Mucosa of gallbladder (tissue), 1 donor: Measurements from ENCODE around the gene LIN7A. TPM values are rescaled to one million over a fixed set of nuclear protein-coding genes. Genes with fewer than 3 reads are reported as not detected.
"Not testable (repeated sequence)": the region's sequence is repeated elsewhere in the genome, so short reads cannot be mapped to it uniquely, and the experiment has no call there.

ENCODE experiments used
- DNase-seq: peaks from one replicate; pipeline ENCODE4 v3.0.0-alpha.2; 2020; ENCODE audit warnings: low spot score
- total RNA-seq: library from RNA; stranded (reverse); gene quantifications from one replicate; pipeline ENCODE4 v1.2.1, GENCODE V29; 2021
- donor health status: DM: no; HTN: no; CAD: no.

LIN7A gene
- total RNA-seq, 1 donor from 2014 or later: 25.4 TPM

DNA sequence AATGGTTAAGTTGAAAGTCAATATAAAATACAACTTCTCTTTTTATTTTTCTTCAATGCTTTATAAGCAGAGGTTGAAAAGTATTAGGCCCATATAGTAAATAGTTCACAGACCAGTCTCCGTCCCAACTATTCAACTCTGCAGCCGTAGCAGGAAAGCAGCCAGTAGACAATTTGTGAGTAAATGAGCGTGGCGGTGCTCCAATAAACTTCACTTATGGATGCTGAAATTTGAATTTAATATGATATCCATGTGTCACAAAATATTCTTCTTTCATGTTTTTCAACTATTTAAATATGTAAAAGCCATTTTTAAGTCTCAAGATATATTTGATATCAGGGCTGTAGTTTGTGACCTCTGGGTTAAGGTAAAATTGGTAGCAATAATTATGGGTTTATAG is 17.7 kb downstream of the LIN7A start:
- no peak for DNase-seq

DNA sequence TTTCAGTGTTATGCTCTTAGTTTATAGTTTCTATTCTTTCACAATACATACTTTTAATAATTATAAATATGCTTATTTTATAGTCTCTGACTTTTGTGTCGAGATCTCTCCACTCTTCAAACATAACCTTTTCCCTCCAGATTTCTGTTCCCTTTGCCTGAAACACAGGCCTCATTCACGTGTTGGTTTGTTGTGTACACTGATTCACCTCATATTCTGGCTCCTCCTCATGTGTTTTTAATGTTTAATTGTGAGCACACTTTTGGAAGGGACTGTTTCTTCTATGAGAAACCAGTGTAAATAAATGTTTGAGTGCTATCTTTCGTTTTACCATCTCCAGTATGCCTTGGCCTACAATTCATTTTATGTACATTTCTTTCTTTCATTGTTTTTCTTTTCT is 20.1 kb downstream of the LIN7A start:
- DNase-seq: no peak

GRCh38 chr12:80912901-80913770 is 24.6 kb downstream of the LIN7A start:
- DNase-seq: no peak

DNA sequence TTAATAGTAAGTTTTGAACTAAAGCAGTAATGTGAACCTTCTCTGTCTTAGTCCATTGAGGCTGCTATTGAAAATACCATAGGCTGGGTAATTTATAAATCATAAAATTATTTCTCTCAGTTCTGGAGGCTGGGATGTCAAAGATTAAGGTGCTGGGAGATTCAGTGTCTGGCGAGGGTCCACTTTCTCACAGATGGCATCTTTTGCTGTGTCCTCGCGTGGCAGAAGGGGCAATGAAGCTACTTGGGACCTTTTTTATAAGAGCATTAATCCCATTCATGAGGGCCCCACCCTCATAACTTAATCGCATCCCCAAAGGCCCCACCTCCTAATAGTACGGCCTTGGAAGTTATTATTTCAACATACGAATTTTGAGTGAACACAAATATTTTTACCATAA is 28.4 kb downstream of the LIN7A start:
- DNase-seq: no peak

- DNase-seq: no peak
Measured at GRCh38 chr12:80902711-80903110, 35.0 kb downstream of the LIN7A start.

- DNase-seq: no peak
Measured at GRCh38 chr12:80901661-80902060, 36.1 kb downstream of the LIN7A start.

- no peak for DNase-seq
Measured at GRCh38 chr12:80895240-80895639, 42.5 kb downstream of the LIN7A start.

DNA sequence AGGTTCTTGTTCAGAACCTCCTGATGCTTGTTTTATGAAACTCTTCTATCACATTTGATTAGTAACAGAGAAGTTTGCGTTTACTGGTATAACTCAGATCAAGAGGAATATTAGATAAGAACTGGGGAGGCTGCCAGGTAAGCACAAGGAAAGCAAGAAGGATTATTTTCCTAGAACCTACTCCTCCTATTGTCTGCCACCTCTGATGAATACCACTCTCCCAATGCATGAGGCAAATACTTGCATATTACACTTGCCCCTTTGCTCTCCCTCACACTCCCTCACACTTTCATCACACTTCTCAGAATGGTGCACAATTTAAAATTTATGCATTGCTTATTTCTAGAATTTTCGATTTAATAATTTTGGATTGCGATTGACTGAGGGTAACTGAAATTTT is 43.6 kb downstream of the LIN7A start:
- DNase-seq: no peak

DNA sequence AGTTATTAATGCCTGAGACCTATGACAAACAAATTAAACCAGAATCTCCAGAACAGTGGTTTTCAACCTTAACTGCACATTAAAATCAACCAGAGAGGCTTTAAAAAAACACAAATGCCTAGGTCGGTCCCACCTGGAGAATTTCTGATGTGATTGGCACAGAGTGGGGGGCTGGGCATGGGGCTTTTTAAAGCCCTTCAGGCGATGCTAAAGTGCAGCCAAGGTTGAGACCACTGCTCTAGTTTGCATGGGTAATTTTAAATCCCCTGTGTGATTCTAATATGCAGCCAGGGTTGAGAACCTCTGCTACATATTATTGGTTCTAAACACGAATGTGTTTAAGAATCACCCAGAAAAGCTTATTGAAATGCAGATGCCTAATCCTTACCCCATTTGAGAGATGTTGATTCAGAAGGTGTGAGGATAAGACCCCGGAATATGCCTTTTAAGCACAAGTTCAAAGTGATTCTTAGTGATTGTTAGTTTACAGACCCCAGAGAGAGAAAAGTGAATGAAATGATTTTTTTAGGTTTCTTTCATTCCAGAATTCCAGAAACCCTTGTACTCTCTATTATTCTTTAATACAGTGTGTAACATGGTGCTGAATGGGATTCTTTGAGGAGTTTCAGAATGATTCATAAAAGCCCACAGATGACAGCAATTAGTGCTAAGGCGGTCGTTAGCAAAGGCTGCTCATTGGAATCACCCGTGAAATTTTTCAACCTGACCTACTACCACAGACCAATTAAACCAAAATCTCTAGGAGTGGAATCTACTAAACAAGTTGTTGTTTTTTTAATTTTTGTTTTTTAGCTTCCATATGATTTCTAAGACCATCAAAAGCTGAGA is 44.9 kb downstream of the LIN7A start:
- DNase-seq: no peak

GRCh38 chr12:80884651-80885050 is 53.1 kb downstream of the LIN7A start:
- DNase-seq: no peak

DNA sequence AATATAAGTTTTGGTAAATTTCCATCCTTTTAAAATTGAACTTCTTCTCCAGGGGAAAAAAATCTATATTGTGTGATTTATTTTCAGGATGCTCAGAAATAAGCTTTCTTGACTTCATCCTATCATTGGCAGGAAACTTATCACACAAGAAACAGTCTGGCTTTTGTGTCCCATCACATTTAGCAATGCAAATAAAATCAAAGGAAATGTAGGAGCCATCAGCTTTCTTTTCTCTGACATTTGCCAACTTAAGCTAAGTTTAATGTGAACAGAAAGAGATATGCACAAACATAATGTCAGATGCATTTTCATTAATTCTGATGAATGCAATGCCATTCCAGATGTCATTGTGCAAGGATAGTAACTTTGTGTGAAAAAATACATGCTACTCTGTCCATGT is 56.6 kb downstream of the LIN7A start:
- DNase-seq: no peak

- DNase-seq: not testable (repeated sequence)
Measured at GRCh38 chr12:80878452-80878851, 59.3 kb downstream of the LIN7A start.

- DNase-seq: no peak
Measured at GRCh38 chr12:80877721-80878265, 59.9 kb downstream of the LIN7A start.

- no peak for DNase-seq
Measured at GRCh38 chr12:80872053-80872452, 65.7 kb downstream of the LIN7A start.

GRCh38 chr12:80869264-80869663 is 68.5 kb downstream of the LIN7A start:
- no peak for DNase-seq

- DNase-seq: no peak
Measured at GRCh38 chr12:80868576-80868975, 69.2 kb downstream of the LIN7A start.

GRCh38 chr12:80867941-80868340 is 69.8 kb downstream of the LIN7A start:
- no peak for DNase-seq

GRCh38 chr12:80864046-80864735 is 73.5 kb downstream of the LIN7A start:
- DNase-seq: no peak

- DNase-seq: no peak
Measured at GRCh38 chr12:80862531-80862930, 75.2 kb downstream of the LIN7A start.

- no peak for DNase-seq
Measured at GRCh38 chr12:80861641-80862378, 75.9 kb downstream of the LIN7A start.

- DNase-seq: no peak
Measured at GRCh38 chr12:80860928-80861327, 76.8 kb downstream of the LIN7A start.
